K562 (cell line): Measurements from ENCODE around the gene ACTN4. TPM values are rescaled to one million over a fixed set of nuclear protein-coding genes. Genes with fewer than 3 reads are reported as not detected.
A peak's percentile ranks its signal among the peaks of the same experiment; 100 is the strongest.

ENCODE experiments used
- ATAC-seq: fragments of 200-7000 bp; cut with Tn5 transposase; 3 replicates; pipeline ENCODE4 v1.9.1; 2020; ENCODE audit warnings: moderate library complexity
- BruUV-seq: library from RNA; stranded (reverse); fragments of 400-500 nt; replicated peaks from 2 replicates; lab custom pipeline; 2021; lab: Mats Ljungman, UMichigan
- CTCF ChIA-PET: fragments of 300-600 bp; formaldehyde crosslinking; extraction: SDS; loops from one replicate; lab custom pipeline; 2021; ENCODE audit warnings: low intra/inter-chr PET ratio; lab: Yijun Ruan, JAX
- POLR2A ChIA-PET: fragments of 300-600, 350-650 bp; sonication (Branson Sonifier 250); formaldehyde crosslinking; extraction: SDS; loops from one replicate; lab custom pipeline; 2021; ENCODE audit warnings: antibody characterized with exemption, inconsistent platforms; lab: Yijun Ruan, JAX
- DNase-seq, 4 experiments: peaks; one replicate each; pipeline versions ENCODE4 v3.0.0 to v3.0.0-alpha.2; 2011 to 2018; ENCODE audit warnings: low spot score in 3 of 4, mixed read lengths in 3 of 4; ENCODE audit errors: extremely low read depth in 1 of 4
- FAIRE-seq: peaks from 2 replicates; lab custom pipeline; 2011; peaks lifted over from hg19 to GRCh38; lab: Jason Lieb, UNC
- H2AFZ ChIP-seq: 2 replicates; pipeline ENCODE4 v1.6.0; 2011; ENCODE audit warnings: low read depth, low read length, control low read depth, inconsistent platforms
- H3K27ac ChIP-seq: fragments of 200-600 bp; 3 replicates; pipeline ENCODE4 v1.8.0; 2011; ENCODE audit warnings: low read depth, mild to moderate bottlenecking, control low read depth, inconsistent platforms, low read length, moderate library complexity, mixed read lengths; ENCODE audit errors: extremely low read depth
- H3K27me3 ChIP-seq, 2 experiments: fragments of 300-600 bp in 1 of 2; 2 replicates in 1 of 2; 3 replicates in 1 of 2; pipeline versions ENCODE4 v1.6.0 to v1.8.0; 2011; ENCODE audit warnings: inconsistent platforms in 2 of 2, low read length in 2 of 2, mild to moderate bottlenecking in 1 of 2, mixed read lengths in 1 of 2, moderate library complexity in 1 of 2; ENCODE audit not compliant: control insufficient read depth in 2 of 2, insufficient read depth in 2 of 2
- H3K36me3 ChIP-seq: fragments of 300-600 bp; 3 replicates; pipeline ENCODE4 v1.8.0; 2011; ENCODE audit warnings: mild to moderate bottlenecking, low read length, inconsistent platforms; ENCODE audit not compliant: control insufficient read depth, insufficient read depth
- H3K4me1 ChIP-seq, 2 experiments: fragments of 200-600 bp in 1 of 2; replicated peaks in 1 of 2; 2 replicates in 1 of 2; 3 replicates in 1 of 2; pipeline versions ENCODE4 v1.5.1 to v1.8.0; 2011; ENCODE audit warnings: inconsistent platforms in 2 of 2, low read length in 2 of 2, mild to moderate bottlenecking in 1 of 2, mixed read lengths in 1 of 2, moderate library complexity in 1 of 2; ENCODE audit not compliant: control insufficient read depth in 2 of 2, insufficient read depth in 2 of 2
- H3K4me2 ChIP-seq: 2 replicates; pipeline ENCODE4 v1.6.1; 2011; ENCODE audit warnings: low read length, control low read depth, inconsistent platforms, mixed read lengths; ENCODE audit not compliant: insufficient read depth
- H3K4me3 ChIP-seq: fragments of 200-600 bp; sonication (generic), shearing (Covaris generic); 2 replicates; pipeline ENCODE4 v1.5.1; 2016; ENCODE audit warnings: control low read depth, inconsistent platforms
- H3K79me2 ChIP-seq: fragments of 200-600 bp; 3 replicates; pipeline ENCODE4 v1.8.0; 2011; ENCODE audit warnings: low read length, inconsistent platforms; ENCODE audit not compliant: control insufficient read depth, insufficient read depth
- H3K9ac ChIP-seq, 2 experiments: 2 replicates each; pipeline versions ENCODE4 v1.6.0 to v1.6.1; 2011; ENCODE audit warnings: low read depth in 2 of 2, low read length in 2 of 2, control low read depth in 1 of 2, inconsistent platforms in 1 of 2, mild to moderate bottlenecking in 1 of 2, mixed read lengths in 1 of 2; ENCODE audit not compliant: insufficient read depth in 1 of 2
- H3K9me1 ChIP-seq: one replicate; pipeline ENCODE4 v1.6.0; 2011; ENCODE audit warnings: inconsistent platforms, mild to moderate bottlenecking, low read length, moderate library complexity; ENCODE audit not compliant: control insufficient read depth, insufficient read depth
- H3K9me3 ChIP-seq: replicated peaks from 2 replicates; pipeline ENCODE4 v1.5.1; 2011; ENCODE audit warnings: low read depth, low read length, inconsistent platforms; ENCODE audit not compliant: control insufficient read depth, insufficient read depth
- H4K20me1 ChIP-seq: replicated peaks from 2 replicates; pipeline ENCODE4 v1.6.1; 2011; ENCODE audit warnings: low read length, inconsistent platforms, mixed read lengths; ENCODE audit not compliant: control insufficient read depth, insufficient read depth
- ARHGAP35 ChIP-seq: fragments of 450-650 bp; IDR thresholded peaks from 2 replicates; pipeline ENCODE4 v1.6.1; 2018; ENCODE audit not compliant: partially characterized antibody
- ARID1B ChIP-seq: fragments of 450-650 bp; IDR thresholded peaks from 2 replicates; pipeline ENCODE4 v1.6.1; 2016; ENCODE audit warnings: antibody characterized with exemption, mild to moderate bottlenecking, inconsistent platforms
- ATF3 ChIP-seq, 2 experiments: fragments of 450-650 bp in 1 of 2; sonication (generic) in 1 of 2; formaldehyde crosslinking in 1 of 2; IDR thresholded peaks in 1 of 2; conservative IDR thresholded peaks in 1 of 2; 2 replicates each; pipeline versions ENCODE4 v1.6.1 to v1.8.1; 2016 to 2023; ENCODE audit warnings: mild to moderate bottlenecking in 2 of 2, moderate library complexity in 2 of 2, inconsistent platforms in 1 of 2, missing genetic modification reagents in 1 of 2
- ATF7 ChIP-seq: fragments of 450-650 bp; IDR thresholded peaks from 2 replicates; pipeline ENCODE4 v1.7.1; 2014; ENCODE audit warnings: mild to moderate bottlenecking, moderate library complexity
- EWSR1 ChIP-seq: fragments of 450-650 bp; IDR thresholded peaks from 2 replicates; pipeline ENCODE4 v1.6.1; 2018; ENCODE audit warnings: borderline replicate concordance, mild to moderate bottlenecking, low read depth, moderate library complexity; ENCODE audit not compliant: partially characterized antibody
- FOXM1 ChIP-seq, 2 experiments: fragments of 450-650 bp in 1 of 2; sonication (generic) in 1 of 2; formaldehyde crosslinking in 1 of 2; IDR thresholded peaks; 2 replicates each; pipeline versions ENCODE4 v1.6.1 to v1.9.0; 2017 to 2022; ENCODE audit warnings: low read depth in 2 of 2, mild to moderate bottlenecking in 2 of 2, missing genetic modification reagents in 1 of 2, moderate library complexity in 1 of 2
- MEIS2 ChIP-seq: fragments of 450-650 bp; IDR thresholded peaks from 2 replicates; pipeline ENCODE4 v1.6.1; 2014; ENCODE audit warnings: mild to moderate bottlenecking; ENCODE audit not compliant: partially characterized antibody
- TRIM25 ChIP-seq: fragments of 450-650 bp; IDR thresholded peaks from 2 replicates; pipeline ENCODE4 v1.7.0; 2016; ENCODE audit warnings: borderline replicate concordance
- ZNF143 ChIP-seq: sonication (generic); formaldehyde crosslinking; IDR thresholded peaks from 2 replicates; pipeline ENCODE4 v1.9.0; 2022; ENCODE audit warnings: mild to moderate bottlenecking, missing genetic modification reagents
- ZNF668 ChIP-seq: fragments of 250-450 bp; sonication (Bioruptor Pico); IDR thresholded peaks from 2 replicates; pipeline ENCODE4 v1.8.0; 2022; ENCODE audit warnings: mild to moderate bottlenecking, inconsistent platforms
- WGBS: fragments of 100-300 bp; shearing (Covaris generic); methylation state at CpG from one replicate; pipeline ENCODE4 v1.1.6; 2016; ENCODE audit warnings: low coverage, mixed read lengths; ENCODE audit not compliant: insufficient coverage; ENCODE audit errors: missing lambda C conversion rate; 5-methylcytosine and 5-hydroxymethylcytosine counted together
- in situ Hi-C: fragments of 300-500 bp; cut with MboI; formaldehyde crosslinking; loops from 4 replicates; pipeline ENCODE4 v1.15.0; 2018; ENCODE audit warnings: inconsistent platforms, mixed read lengths
- intact Hi-C: fragments of 100-400 bp; cut with micrococcal nuclease; formaldehyde crosslinking; loops from 2 replicates; pipeline ENCODE4 v1.14.2; 2022
- polyA plus RNA-seq, 8 experiments: library from polyadenylated mRNA; depleted of rRNA in 4 of 8; stranded (reverse) in 5 of 8; unstranded in 3 of 8; fragments of >200 nt; fragmentation: Nextera tagmentation in 2 of 8; fragmentation: Illumina TruSeq in 1 of 8; extraction: Ambion mirVana in 2 of 8; extraction: Trizol in 1 of 8; gene quantifications; 2 replicates each; pipeline versions ENCODE4 v1.2.1 to v1.2.3, GENCODE V29; 2011 to 2014; ENCODE audit warnings: inconsistent platforms in 1 of 8, missing spikeins in 1 of 8
- total RNA-seq, 7 experiments: library from RNA; depleted of rRNA in 6 of 7; stranded (reverse); fragments of >200 nt in 6 of 7; fragmentation: Illumina TruSeq in 2 of 7; extraction: Trizol in 2 of 7; gene quantifications; 2 replicates each; pipeline versions ENCODE4 v1.2.1 to v1.2.3, GENCODE V29; 2011 to 2021; ENCODE audit warnings: low replicate concordance in 1 of 7
- TF ChIP-seq, protein P1 (sequence below): fragments of 250-450 bp; sonication (Bioruptor Pico); IDR thresholded peaks from 2 replicates; pipeline ENCODE4 v1.5.0; 2020; ENCODE audit warnings: mild to moderate bottlenecking
- TF ChIP-seq, protein P2 (sequence below), 2 experiments: IDR thresholded peaks in 1 of 2; conservative IDR thresholded peaks in 1 of 2; 2 replicates each; pipeline ENCODE4 v1.6.1; 2016; ENCODE audit warnings: low read depth in 2 of 2, mild to moderate bottlenecking in 1 of 2, missing compliant biosample characterization in 1 of 2, missing genetic modification characterization in 1 of 2, moderate library complexity in 1 of 2

The ACTN4 gene
- total and polyA plus RNA-seq, 9 of the 15 experiments (the other 6 are each of a cell fraction or from before 2014, with no cell fraction given) = 3.1 to 385 (median 125) TPM

GRCh38 chr19:38666663-38667511 is 19.4 kb downstream of the ACTN4 start:
- POLR2A ChIA-PET = interaction anchor here (0.6 to 5.2 kb wide), 3 partner anchors 8 to 848 kb away, joined by 3 to 20 read pairs (median 9); partner anchors contain the start of gene SELENOV
- ATAC-seq (no peak), FAIRE-seq (peak; percentile 55), DNase-seq (no peak)
- H3K9ac ChIP-seq = peak overlapping the region; percentile 16 to 83; a peak in 2 of 4 replicates
- intact Hi-C loops = no loop called here
- WGBS = 51% methylated on average over 10 of the region's 10 CpGs
- no peak overlapping the region for H2AFZ ChIP-seq
- in situ Hi-C loops = no loop called here
- H3K9me3 ChIP-seq = no peaks in the 10 kb centered on the region
- CTCF ChIA-PET = no interaction called here
- peaks cover 61 to 90% of the 10 kb centered on the region in 2 experiments for H3K4me1 ChIP-seq
- no peak overlapping the region for H3K4me2 ChIP-seq
- H3K36me3 ChIP-seq = peaks cover 62% of the 10 kb centered on the region
- H3K27me3 ChIP-seq = no peaks in the 10 kb centered on the region
- peaks cover 98% of the 10 kb centered on the region for H3K79me2 ChIP-seq
- BruUV-seq = no TSS peak
- no peak overlapping the region for H3K4me3 ChIP-seq
- H3K9me1 ChIP-seq = peaks cover 6% of the 10 kb centered on the region
- peak overlapping the region; percentile 35 for H3K27ac ChIP-seq
- peaks cover 45% of the 10 kb centered on the region for H4K20me1 ChIP-seq
- TF ChIP-seq TRIM25 (no peak), ZNF143 (no peak), MEIS2 (peak; percentile 18), ATF7 (peak; percentile 54; the same call in 1 of the 2 replicates), ARID1B (peak; percentile 20; the same call in 1 of the 2 replicates), ATF3 (IDR thresholded peaks at IDR 0.05) (peak; percentile 80), ATF3 (CRISPR knock-in tag; conservative IDR thresholded peaks at IDR 0.05) (no peak), EWSR1 (no peak), ARHGAP35 (no peak), FOXM1 (IDR thresholded peaks at IDR 0.05; ENCODE audit: low read depth) (no peak), FOXM1 (CRISPR knock-in tag; IDR thresholded peaks at IDR 0.05; ENCODE audit: low read depth) (no peak), ZNF668 (CRISPR knock-in tag) (no peak)
- TF ChIP-seq, protein P1, sequence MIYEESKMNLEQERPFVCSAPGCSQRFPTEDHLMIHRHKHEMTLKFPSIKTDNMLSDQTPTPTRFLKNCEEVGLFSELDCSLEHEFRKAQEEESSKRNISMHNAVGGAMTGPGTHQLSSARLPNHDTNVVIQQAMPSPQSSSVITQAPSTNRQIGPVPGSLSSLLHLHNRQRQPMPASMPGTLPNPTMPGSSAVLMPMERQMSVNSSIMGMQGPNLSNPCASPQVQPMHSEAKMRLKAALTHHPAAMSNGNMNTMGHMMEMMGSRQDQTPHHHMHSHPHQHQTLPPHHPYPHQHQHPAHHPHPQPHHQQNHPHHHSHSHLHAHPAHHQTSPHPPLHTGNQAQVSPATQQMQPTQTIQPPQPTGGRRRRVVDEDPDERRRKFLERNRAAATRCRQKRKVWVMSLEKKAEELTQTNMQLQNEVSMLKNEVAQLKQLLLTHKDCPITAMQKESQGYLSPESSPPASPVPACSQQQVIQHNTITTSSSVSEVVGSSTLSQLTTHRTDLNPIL (CRISPR knock-in tag) = no peak
- TF ChIP-seq, protein P2, sequence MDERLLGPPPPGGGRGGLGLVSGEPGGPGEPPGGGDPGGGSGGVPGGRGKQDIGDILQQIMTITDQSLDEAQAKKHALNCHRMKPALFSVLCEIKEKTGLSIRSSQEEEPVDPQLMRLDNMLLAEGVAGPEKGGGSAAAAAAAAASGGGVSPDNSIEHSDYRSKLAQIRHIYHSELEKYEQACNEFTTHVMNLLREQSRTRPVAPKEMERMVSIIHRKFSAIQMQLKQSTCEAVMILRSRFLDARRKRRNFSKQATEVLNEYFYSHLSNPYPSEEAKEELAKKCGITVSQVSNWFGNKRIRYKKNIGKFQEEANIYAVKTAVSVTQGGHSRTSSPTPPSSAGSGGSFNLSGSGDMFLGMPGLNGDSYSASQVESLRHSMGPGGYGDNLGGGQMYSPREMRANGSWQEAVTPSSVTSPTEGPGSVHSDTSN (CRISPR knock-in tag; IDR thresholded peaks at IDR 0.05; ENCODE audit: low read depth) = no peak
- TF ChIP-seq, protein P2 (tag; conservative IDR thresholded peaks at IDR 0.05; ENCODE audit: low read depth) = peak; percentile 34; the same call in 1 of the 2 replicates
